ENCODE results near the gene BTBD16. TPM values are rescaled to one million over a fixed set of nuclear protein-coding genes. Genes with fewer than 3 reads are reported as not detected.

Gene BTBD16
- total and polyA plus RNA-seq, 2 donors (not counting 3 experiments of a cell fraction or from before 2014, with no cell fraction given): 0.04 TPM; not detected in 1

DNA sequence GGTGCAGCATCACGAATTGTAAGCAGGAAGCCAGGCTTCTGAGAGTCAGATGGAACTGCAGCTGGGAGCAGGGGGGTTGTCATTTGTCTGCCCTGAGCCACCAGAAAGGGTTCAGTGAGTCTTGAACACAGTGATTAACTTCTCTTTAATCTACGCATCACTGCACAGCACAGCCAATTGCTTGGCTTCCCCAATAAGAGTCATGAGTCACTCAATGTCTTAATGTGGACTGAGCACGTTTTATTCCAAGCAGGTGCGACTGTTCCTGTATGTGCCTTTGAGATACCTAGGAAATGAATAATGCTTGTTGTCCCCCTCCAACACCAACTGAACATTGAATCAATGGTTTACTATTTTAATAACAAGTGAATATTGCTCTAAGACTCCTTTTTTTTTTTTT lies 77.4 kb downstream of the BTBD16 start:
- Histone ChIP-seq H3K27ac (ENCODE audit: insufficient read depth, low read depth, low read length) (no peak overlapping the region), H2AFZ (ENCODE audit: low read depth, low read length) (no peak overlapping the region), H3K79me2 (ENCODE audit: control insufficient read depth, insufficient read depth, low read length) (no peaks in the 10 kb centered on the region), H3K36me3 (ENCODE audit: control insufficient read depth in 2 of 2, extremely low read depth in 1 of 2, insufficient read depth in 2 of 2, low read length in 2 of 2) (no peaks in the 10 kb centered on the region), H3K27me3 (ENCODE audit: control insufficient read depth in 2 of 2, insufficient read depth in 2 of 2, low read length in 2 of 2) (peaks cover 0 to 2% of the 10 kb centered on the region in 2 experiments), H3K9me1 (replicated peaks; ENCODE audit: control insufficient read depth, extremely low read depth, insufficient read depth, low read length) (no peaks in the 10 kb centered on the region), H3K4me1 (ENCODE audit: control insufficient read depth, extremely low read depth, insufficient read depth, low read length) (no peaks in the 10 kb centered on the region), H3K9ac (replicated peaks; ENCODE audit: extremely low read depth, insufficient read depth, low read length) (no peak overlapping the region), H4K20me1 (replicated peaks; ENCODE audit: control insufficient read depth, extremely low read depth, insufficient read depth, low read length) (no peaks in the 10 kb centered on the region), H3K9me3 (replicated peaks; ENCODE audit: control insufficient read depth, insufficient read depth, low read length) (no peaks in the 10 kb centered on the region), H3K4me2 (ENCODE audit: insufficient read depth, low read length) (no peak overlapping the region), H3K4me3 (replicated peaks in 1 of 3; ENCODE audit: insufficient read depth in 1 of 3, low read depth in 1 of 3, low read length in 3 of 3) (no peak overlapping the region)
- intact Hi-C loops (cut with micrococcal nuclease): no loop called here
- no peak for FAIRE-seq
- POLR2A ChIA-PET: no interaction called here
- DNase-seq (ENCODE audit: low read depth, low spot score): no peak
- dilution Hi-C loops (cut with MboI; ENCODE audit: extremely low pct_ligation_motif_present, low sequenced_read_pairs): no loop called here
- CTCF ChIA-PET: interaction anchor here (1.6 kb wide), 1 partner anchor 86 kb away, joined by 4 read pairs; no protein-coding TSS in a partner anchor
- BruUV-seq (replicated peaks): no TSS peak
- TF ChIP-seq, protein P1, sequence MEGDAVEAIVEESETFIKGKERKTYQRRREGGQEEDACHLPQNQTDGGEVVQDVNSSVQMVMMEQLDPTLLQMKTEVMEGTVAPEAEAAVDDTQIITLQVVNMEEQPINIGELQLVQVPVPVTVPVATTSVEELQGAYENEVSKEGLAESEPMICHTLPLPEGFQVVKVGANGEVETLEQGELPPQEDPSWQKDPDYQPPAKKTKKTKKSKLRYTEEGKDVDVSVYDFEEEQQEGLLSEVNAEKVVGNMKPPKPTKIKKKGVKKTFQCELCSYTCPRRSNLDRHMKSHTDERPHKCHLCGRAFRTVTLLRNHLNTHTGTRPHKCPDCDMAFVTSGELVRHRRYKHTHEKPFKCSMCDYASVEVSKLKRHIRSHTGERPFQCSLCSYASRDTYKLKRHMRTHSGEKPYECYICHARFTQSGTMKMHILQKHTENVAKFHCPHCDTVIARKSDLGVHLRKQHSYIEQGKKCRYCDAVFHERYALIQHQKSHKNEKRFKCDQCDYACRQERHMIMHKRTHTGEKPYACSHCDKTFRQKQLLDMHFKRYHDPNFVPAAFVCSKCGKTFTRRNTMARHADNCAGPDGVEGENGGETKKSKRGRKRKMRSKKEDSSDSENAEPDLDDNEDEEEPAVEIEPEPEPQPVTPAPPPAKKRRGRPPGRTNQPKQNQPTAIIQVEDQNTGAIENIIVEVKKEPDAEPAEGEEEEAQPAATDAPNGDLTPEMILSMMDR (IDR thresholded peaks at IDR 0.05; ENCODE audit: extremely low read depth in 1 of 2, insufficient read depth in 1 of 2, low read depth in 1 of 2, low read length in 2 of 2): no peak
- TF ChIP-seq, protein P2, sequence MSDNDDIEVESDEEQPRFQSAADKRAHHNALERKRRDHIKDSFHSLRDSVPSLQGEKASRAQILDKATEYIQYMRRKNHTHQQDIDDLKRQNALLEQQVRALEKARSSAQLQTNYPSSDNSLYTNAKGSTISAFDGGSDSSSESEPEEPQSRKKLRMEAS (IDR thresholded peaks at IDR 0.05; ENCODE audit: insufficient read depth, insufficient read length): no peak
- no peak for TF ChIP-seq POLR2A (IDR thresholded peaks at IDR 0.05; ENCODE audit: low read depth, low read length)
- no peak for TF ChIP-seq FOS (IDR thresholded peaks at IDR 0.05; ENCODE audit: borderline replicate concordance, insufficient read depth, low read length)
- TF ChIP-seq EZH2 (IDR thresholded peaks at IDR 0.05; ENCODE audit: borderline replicate concordance, low read depth, low read length, severe bottlenecking): no peak
- no peak for TF ChIP-seq GATA2 (IDR thresholded peaks at IDR 0.05; ENCODE audit: insufficient read depth, insufficient read length, low read depth, low read length)
- TF ChIP-seq JUN (IDR thresholded peaks at IDR 0.05; ENCODE audit: borderline replicate concordance, insufficient read depth, insufficient read length, low read depth): no peak
- no peak for TF ChIP-seq MYC (IDR thresholded peaks at IDR 0.05; ENCODE audit: low read depth, low read length)
- TF ChIP-seq POLR2AphosphoS5 (IDR thresholded peaks at IDR 0.05; ENCODE audit: insufficient read depth, low read depth, low read length): no peak
